Measurements from ENCODE around the gene RFFL.

Gene RFFL

GRCh38 chr17:35057332-35057915 lies 6.1 kb downstream of the RFFL start:
- no peak for TF ChIP-seq CTCF (IDR thresholded peaks at IDR 0.05; ENCODE audit: low read depth, low read length, missing control alignments)
- DNase-seq (ENCODE audit: extremely low read depth, low read depth): no peak
- H3K4me3 ChIP-seq (replicated peaks; ENCODE audit: low read depth, low read length): no peak overlapping the region

GRCh38 chr17:35056013-35056412 lies 7.5 kb downstream of the RFFL start:
- no peak overlapping the region for H3K4me3 ChIP-seq (replicated peaks; ENCODE audit: low read depth, low read length)
- no peak for DNase-seq (ENCODE audit: extremely low read depth, low read depth)
- TF ChIP-seq CTCF (IDR thresholded peaks at IDR 0.05; ENCODE audit: low read depth, low read length, missing control alignments): no peak

GRCh38 chr17:35053204-35053603 lies 10.3 kb downstream of the RFFL start:
- no peak for TF ChIP-seq CTCF (IDR thresholded peaks at IDR 0.05; ENCODE audit: low read depth, low read length, missing control alignments)
- DNase-seq (ENCODE audit: extremely low read depth, low read depth): no peak

GRCh38 chr17:35052780-35053179 lies 10.7 kb downstream of the RFFL start:
- TF ChIP-seq CTCF (IDR thresholded peaks at IDR 0.05; ENCODE audit: low read depth, low read length, missing control alignments): no peak
- no peak for DNase-seq (ENCODE audit: extremely low read depth, low read depth)
- no peak overlapping the region for H3K4me3 ChIP-seq (replicated peaks; ENCODE audit: low read depth, low read length)

More at GRCh38 chr17:35053204-35053603, 10.3 kb downstream of the RFFL start:
- no peak overlapping the region for H3K4me3 ChIP-seq (replicated peaks; ENCODE audit: low read depth, low read length)

GRCh38 chr17:35052241-35052610 lies 11.3 kb downstream of the RFFL start:
- DNase-seq (ENCODE audit: extremely low read depth, low read depth): no peak
- H3K4me3 ChIP-seq (replicated peaks; ENCODE audit: low read depth, low read length): no peak overlapping the region
- TF ChIP-seq CTCF (IDR thresholded peaks at IDR 0.05; ENCODE audit: low read depth, low read length, missing control alignments): no peak

GRCh38 chr17:35051579-35052240 lies 11.8 kb downstream of the RFFL start:
- no peak for DNase-seq (ENCODE audit: extremely low read depth, low read depth)
- H3K4me3 ChIP-seq (replicated peaks; ENCODE audit: low read depth, low read length): no peak overlapping the region
- TF ChIP-seq CTCF (IDR thresholded peaks at IDR 0.05; ENCODE audit: low read depth, low read length, missing control alignments): no peak

Data from HFF-Myc (cell line).